Gastroesophageal sphincter (tissue), 4 donors: ENCODE data around the gene WNT16. TPM values are rescaled to one million over a fixed set of nuclear protein-coding genes. Genes with fewer than 3 reads are reported as not detected.

Experiments used
- ATAC-seq: fragments of 150-250 bp; one replicate; pipeline ENCODE4 v1.9.1; 2016; ENCODE audit warnings: mild to moderate bottlenecking, moderate library complexity
- H3K27ac ChIP-seq, 4 donors: fragments of 200-600 bp; sonication (generic) in 3 of 4; 1 replicate in 3 of 4; 2 replicates in 1 of 4; pipeline ENCODE4 v1.5.1; 2016 to 2019
- H3K27me3 ChIP-seq: fragments of 200-600 bp; sonication (generic); one replicate; pipeline ENCODE4 v1.5.1; 2019
- H3K36me3 ChIP-seq, 2 donors: fragments of 200-600 bp; sonication (generic); one replicate each; pipeline ENCODE4 v1.5.1; 2019; ENCODE audit warnings: control low read depth in 1 of 2
- H3K4me1 ChIP-seq, 3 donors: fragments of 200-600 bp; sonication (generic); 1 replicate in 2 of 3; 2 replicates in 1 of 3; pipeline ENCODE4 v1.5.1; 2016 to 2019; ENCODE audit warnings: control low read depth in 2 of 3
- H3K4me3 ChIP-seq, 2 donors: fragments of 200-600 bp; sonication (generic); one replicate each; pipeline ENCODE4 v1.5.1; 2019; ENCODE audit warnings: mild to moderate bottlenecking in 1 of 2, moderate library complexity in 1 of 2
- H3K9me3 ChIP-seq, 3 donors: fragments of 200-600 bp; sonication (generic); one replicate each; pipeline ENCODE4 v1.5.1; 2017 to 2019; ENCODE audit warnings: control low read depth in 2 of 3
- EP300 ChIP-seq: sonication (generic); formaldehyde crosslinking; IDR thresholded peaks from one replicate; pipeline ENCODE4 v1.6.1; 2017; ENCODE audit warnings: antibody characterized with exemption, mild to moderate bottlenecking
- POLR2A ChIP-seq, 2 donors: fragments of 450-650 bp; IDR thresholded peaks; one replicate each; pipeline ENCODE4 v1.6.1; 2017; ENCODE audit warnings: antibody characterized with exemption in 2 of 2, mild to moderate bottlenecking in 2 of 2, moderate library complexity in 1 of 2
- POLR2AphosphoS5 ChIP-seq: sonication (generic); formaldehyde crosslinking; IDR thresholded peaks from one replicate; pipeline ENCODE4 v1.6.1; 2017; ENCODE audit warnings: antibody characterized with exemption
- WGBS, 2 donors: methylation state at CpG; one replicate each; pipeline ENCODE4 v1.1.5; 2018; ENCODE audit warnings: low coverage in 1 of 2; 5-methylcytosine and 5-hydroxymethylcytosine counted together
- total RNA-seq, 4 donors: library from RNA; depleted of rRNA; stranded (reverse); fragments of >200 nt; gene quantifications; one replicate each; pipeline ENCODE4 v1.1.0, GENCODE V29; 2016
- TF ChIP-seq, protein P1 (sequence below), 4 experiments: fragments of 200-600 bp in 2 of 4; fragments of 450-650 bp in 2 of 4; sonication (generic) in 1 of 4; IDR thresholded peaks; one replicate each; pipeline ENCODE4 v1.5.1; 2017 to 2019; ENCODE audit warnings: antibody characterized with exemption in 4 of 4, mild to moderate bottlenecking in 2 of 4, moderate library complexity in 2 of 4

The WNT16 gene
- total RNA-seq, 4 donors from 2014 or later = 0.13 to 0.17 (median 0.16) TPM; not detected in 1

DNA sequence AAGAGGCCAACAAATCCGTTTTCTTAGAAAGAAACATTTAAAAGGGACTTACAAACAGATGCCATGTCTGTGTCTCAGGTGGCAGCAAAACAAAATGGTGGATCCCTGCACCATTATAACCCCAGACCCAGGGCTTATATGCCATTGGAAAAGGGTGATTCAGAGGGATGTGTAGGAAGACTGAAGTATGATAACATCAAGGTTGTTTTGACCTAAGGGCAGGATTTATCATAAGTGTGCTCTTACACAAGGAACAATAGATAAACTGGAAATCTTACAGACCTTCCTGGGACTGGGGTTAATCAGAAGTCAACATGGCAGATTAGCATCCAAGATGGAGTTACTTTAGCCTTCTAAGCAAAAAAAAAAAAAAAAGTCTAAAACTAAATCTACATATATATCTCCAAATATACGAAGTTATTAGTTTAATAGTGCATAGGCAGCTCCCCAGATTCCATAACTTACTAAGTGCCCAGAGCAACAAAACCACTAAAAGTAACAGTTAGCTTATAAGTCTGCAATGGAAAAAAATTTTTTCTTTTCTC is 34.3 kb upstream of the WNT16 start:
- Histone ChIP-seq H3K27me3 (no peaks in the 10 kb centered on the region), H3K9me3 (no peaks in the 10 kb centered on the region), H3K4me1 (no peaks in the 10 kb centered on the region), H3K27ac (no peak overlapping the region), H3K36me3 (peaks cover 0 to 28% of the 10 kb centered on the region in 2 donors), H3K4me3 (no peak overlapping the region)
- 81 to 85% methylated on average over 2 of the region's 2 CpGs for WGBS, 2 donors
- no peak for TF ChIP-seq POLR2A (IDR thresholded peaks at IDR 0.05)
- no peak for TF ChIP-seq EP300
- TF ChIP-seq POLR2AphosphoS5 = no peak
- TF ChIP-seq, protein P1, sequence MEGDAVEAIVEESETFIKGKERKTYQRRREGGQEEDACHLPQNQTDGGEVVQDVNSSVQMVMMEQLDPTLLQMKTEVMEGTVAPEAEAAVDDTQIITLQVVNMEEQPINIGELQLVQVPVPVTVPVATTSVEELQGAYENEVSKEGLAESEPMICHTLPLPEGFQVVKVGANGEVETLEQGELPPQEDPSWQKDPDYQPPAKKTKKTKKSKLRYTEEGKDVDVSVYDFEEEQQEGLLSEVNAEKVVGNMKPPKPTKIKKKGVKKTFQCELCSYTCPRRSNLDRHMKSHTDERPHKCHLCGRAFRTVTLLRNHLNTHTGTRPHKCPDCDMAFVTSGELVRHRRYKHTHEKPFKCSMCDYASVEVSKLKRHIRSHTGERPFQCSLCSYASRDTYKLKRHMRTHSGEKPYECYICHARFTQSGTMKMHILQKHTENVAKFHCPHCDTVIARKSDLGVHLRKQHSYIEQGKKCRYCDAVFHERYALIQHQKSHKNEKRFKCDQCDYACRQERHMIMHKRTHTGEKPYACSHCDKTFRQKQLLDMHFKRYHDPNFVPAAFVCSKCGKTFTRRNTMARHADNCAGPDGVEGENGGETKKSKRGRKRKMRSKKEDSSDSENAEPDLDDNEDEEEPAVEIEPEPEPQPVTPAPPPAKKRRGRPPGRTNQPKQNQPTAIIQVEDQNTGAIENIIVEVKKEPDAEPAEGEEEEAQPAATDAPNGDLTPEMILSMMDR (IDR thresholded peaks at IDR 0.05) = no peak
- no peak for ATAC-seq

DNA sequence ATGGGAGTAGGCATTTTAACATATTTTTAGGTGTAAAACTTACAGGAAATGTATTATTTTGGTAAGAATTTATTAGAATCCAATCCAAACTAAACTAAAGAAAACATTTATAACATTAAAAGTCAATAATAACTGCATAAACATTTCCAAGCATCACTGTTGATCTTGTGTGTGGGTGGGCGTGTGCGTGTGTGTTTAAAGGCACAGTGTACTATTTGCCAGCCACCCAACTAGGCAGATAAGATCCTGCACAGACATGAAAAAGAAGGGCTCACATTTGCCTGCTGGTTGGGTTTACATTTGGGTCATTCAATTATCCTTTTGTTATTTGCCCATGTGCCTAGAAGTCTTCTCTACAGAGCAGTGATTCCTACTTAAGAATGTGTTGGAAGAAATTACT is 31.0 kb upstream of the WNT16 start:
- WGBS, 2 donors = 69 to 73% methylated on average over 2 of the region's 2 CpGs
- H3K27ac ChIP-seq = no peak overlapping the region
- H3K9me3 ChIP-seq = no peaks in the 10 kb centered on the region
- no peaks in the 10 kb centered on the region for H3K4me1 ChIP-seq
- no peak overlapping the region for H3K4me3 ChIP-seq
- H3K27me3 ChIP-seq = no peaks in the 10 kb centered on the region
- no peak for ATAC-seq
- no peak for TF ChIP-seq POLR2A (IDR thresholded peaks at IDR 0.05)
- TF ChIP-seq, protein P1 (IDR thresholded peaks at IDR 0.05) = no peak
- no peak for TF ChIP-seq EP300
- no peak for TF ChIP-seq POLR2AphosphoS5
- H3K36me3 ChIP-seq = peaks cover 0 to 20% of the 10 kb centered on the region in 2 donors

DNA sequence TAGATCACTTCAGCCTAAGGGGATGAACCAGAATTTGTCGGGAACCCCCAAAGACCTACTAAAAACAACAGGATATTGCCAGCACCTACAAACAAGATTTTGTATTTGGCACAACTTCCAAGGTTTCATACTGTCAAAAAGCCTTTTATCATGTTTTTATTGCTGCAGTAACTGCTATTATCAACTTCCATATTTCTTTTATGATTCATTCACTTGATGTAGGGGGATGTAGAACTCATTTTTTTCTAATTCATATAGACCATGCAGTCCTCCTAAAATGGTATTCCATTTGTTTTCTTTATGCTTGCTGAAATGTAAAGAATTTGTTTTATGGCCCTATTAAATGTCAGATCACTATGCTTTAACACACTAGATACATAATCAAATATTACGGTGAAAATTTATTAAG is 30.0 kb upstream of the WNT16 start:
- WGBS, 2 donors = 90 to 92% methylated on average over 2 of the region's 2 CpGs
- ATAC-seq = no peak
- Histone ChIP-seq H3K9me3 (no peaks in the 10 kb centered on the region), H3K36me3 (peaks cover 0 to 11% of the 10 kb centered on the region in 2 donors), H3K4me1 (no peaks in the 10 kb centered on the region), H3K27me3 (no peaks in the 10 kb centered on the region), H3K4me3 (no peak overlapping the region), H3K27ac (no peak overlapping the region)
- TF ChIP-seq, protein P1 (IDR thresholded peaks at IDR 0.05) = no peak
- no peak for TF ChIP-seq EP300
- no peak for TF ChIP-seq POLR2AphosphoS5
- TF ChIP-seq POLR2A (IDR thresholded peaks at IDR 0.05) = no peak

DNA sequence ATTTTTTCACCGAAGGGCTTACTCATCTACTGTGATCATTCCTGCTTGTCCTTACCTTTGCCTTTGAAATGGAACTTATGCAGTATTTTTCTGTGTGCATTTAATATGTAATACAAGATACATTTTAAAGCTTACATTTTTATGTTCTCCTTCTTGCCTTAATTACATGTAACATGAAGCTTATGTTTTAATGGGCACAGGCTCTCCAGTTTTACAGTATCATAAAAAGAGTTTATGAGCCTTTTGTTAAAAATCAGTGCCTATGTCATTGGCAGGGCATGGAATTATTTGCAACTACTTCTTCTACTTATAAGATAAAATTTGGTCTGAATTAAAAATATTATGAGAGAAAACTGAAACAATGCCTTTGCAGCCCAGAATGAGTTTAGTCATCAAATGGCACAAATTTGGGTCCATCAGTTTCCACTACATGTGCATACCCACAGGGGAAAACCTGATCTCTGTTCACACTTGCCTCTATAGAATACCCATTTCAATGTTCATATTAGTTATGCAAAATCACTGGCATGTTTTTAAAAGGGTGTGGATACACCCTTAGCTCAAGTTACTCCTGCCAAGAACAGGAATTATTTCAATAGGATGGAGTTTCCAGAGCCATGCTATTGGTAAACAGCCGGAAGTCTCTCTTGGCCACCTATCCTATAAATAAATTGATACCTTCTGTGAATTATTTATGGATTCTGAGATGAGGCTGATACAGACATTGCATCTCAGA is 27.9 kb upstream of the WNT16 start:
- no peaks in the 10 kb centered on the region for H3K4me1 ChIP-seq
- ATAC-seq = no peak
- WGBS, 2 donors = 83 to 96% methylated on average over 2 of the region's 2 CpGs
- H3K4me3 ChIP-seq = no peak overlapping the region
- no peaks in the 10 kb centered on the region for H3K27me3 ChIP-seq
- TF ChIP-seq, protein P1 (IDR thresholded peaks at IDR 0.05) = no peak
- TF ChIP-seq POLR2AphosphoS5 (no peak), POLR2A (IDR thresholded peaks at IDR 0.05) (no peak), EP300 (no peak)
- H3K9me3 ChIP-seq = no peaks in the 10 kb centered on the region
- no peak overlapping the region for H3K27ac ChIP-seq
- H3K36me3 ChIP-seq = peaks cover 0 to under 1% of the 10 kb centered on the region in 2 donors
